ENCODE measurements around the gene KNOP1. TPM values are rescaled to one million over a fixed set of nuclear protein-coding genes. Genes with fewer than 3 reads are reported as not detected.
"Not testable (repeated sequence)": the region's sequence is repeated elsewhere in the genome, so short reads cannot be mapped to it uniquely, and the experiment has no call there.

KNOP1 gene
- total RNA-seq, 1 donor from 2014 or later: 10.9 TPM

GRCh38 chr16:19718624-19718965 lies 568 bp upstream of the KNOP1 start:
- Histone ChIP-seq H3K9me3 (no peaks in the 10 kb centered on the region), H3K27ac (peak overlapping the region; percentile 82), H3K27me3 (ENCODE audit: low read depth) (no peaks in the 10 kb centered on the region), H3K4me3 (peak overlapping the region; percentile 98), H3K4me1 (peaks cover 30% of the 10 kb centered on the region), H3K36me3 (peaks cover 13% of the 10 kb centered on the region)
- intact Hi-C loops (cut with DNase I): no loop called here
- DNase-seq (no peak), ATAC-seq (no peak)
- no peak for TF ChIP-seq CTCF (IDR thresholded peaks at IDR 0.05)

- Histone ChIP-seq H3K27ac (peak overlapping the region; percentile 82), H3K4me1 (peaks cover 30% of the 10 kb centered on the region), H3K9me3 (no peaks in the 10 kb centered on the region), H3K4me3 (peak overlapping the region; percentile 98), H3K36me3 (peaks cover 23% of the 10 kb centered on the region), H3K27me3 (ENCODE audit: low read depth) (no peaks in the 10 kb centered on the region)
- no peak for DNase-seq
- no peak for TF ChIP-seq CTCF (IDR thresholded peaks at IDR 0.05)
- peak in 1 of 2 donors; percentile 16 for ATAC-seq
- intact Hi-C loops (cut with DNase I): no loop called here
These were observed 713 bp downstream of the KNOP1 start for GRCh38 chr16:19717314-19717713.

DNA sequence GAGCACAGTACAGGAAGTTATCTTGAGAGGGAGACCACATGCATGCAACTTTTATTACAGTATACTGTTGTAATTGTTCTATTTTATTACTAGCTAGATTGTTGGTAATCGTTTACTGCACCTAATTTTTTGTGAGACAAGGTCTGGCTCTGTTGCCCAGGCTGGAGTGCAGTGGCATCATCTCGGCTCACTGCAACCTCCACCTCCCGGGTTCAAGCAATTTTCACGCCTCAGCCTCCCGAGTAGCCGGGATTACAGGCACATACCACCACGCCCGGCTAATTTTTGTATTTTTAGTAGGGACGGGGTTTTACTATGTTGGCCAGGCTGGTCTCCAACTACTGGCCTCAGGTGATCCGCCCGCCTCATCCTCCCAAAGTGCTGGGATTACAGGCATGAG lies 1.3 kb downstream of the KNOP1 start:
- intact Hi-C loops (cut with DNase I); H3K27me3 ChIP-seq (ENCODE audit: low read depth); ATAC-seq; H3K27ac ChIP-seq; DNase-seq; H3K9me3 ChIP-seq: not testable (repeated sequence)
- Histone ChIP-seq H3K4me1 (peaks cover 30% of the 10 kb centered on the region), H3K36me3 (peaks cover 26% of the 10 kb centered on the region), H3K4me3 (peak overlapping the region; percentile 98)

DNA sequence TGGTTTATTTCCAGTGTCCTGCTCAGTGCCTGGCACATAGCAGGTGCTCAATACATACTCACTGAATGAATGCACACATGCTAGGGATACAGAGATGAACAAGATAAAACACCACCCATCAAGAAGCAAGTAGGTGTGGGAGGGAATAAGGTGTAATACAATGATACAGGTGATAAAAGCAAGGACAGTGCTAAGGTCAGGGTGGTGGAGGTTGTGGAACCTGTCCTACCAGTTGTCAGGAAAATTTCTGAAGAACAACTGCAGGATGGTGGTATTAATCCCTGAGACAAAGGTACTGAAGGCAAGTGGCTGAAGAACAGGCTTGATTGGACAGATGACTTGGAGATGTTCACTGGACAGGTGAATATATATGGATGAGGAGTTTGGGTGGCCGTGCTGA lies 1.8 kb downstream of the KNOP1 start:
- Histone ChIP-seq H3K9me3 (no peaks in the 10 kb centered on the region), H3K27ac (no peak overlapping the region), H3K27me3 (ENCODE audit: low read depth) (no peaks in the 10 kb centered on the region), H3K4me3 (no peak overlapping the region), H3K36me3 (peaks cover 26% of the 10 kb centered on the region), H3K4me1 (peaks cover 31% of the 10 kb centered on the region)
- no peak for DNase-seq
- ATAC-seq: no peak
- intact Hi-C loops (cut with DNase I): no loop called here
- no peak for TF ChIP-seq CTCF (IDR thresholded peaks at IDR 0.05)

- Histone ChIP-seq H3K9me3 (no peaks in the 10 kb centered on the region), H3K27me3 (ENCODE audit: low read depth) (no peaks in the 10 kb centered on the region), H3K36me3 (peaks cover 26% of the 10 kb centered on the region), H3K4me1 (peaks cover 36% of the 10 kb centered on the region), H3K27ac (no peak overlapping the region), H3K4me3 (no peak overlapping the region)
- no peak for TF ChIP-seq CTCF (IDR thresholded peaks at IDR 0.05)
- ATAC-seq (no peak), DNase-seq (no peak)
- intact Hi-C loops (cut with DNase I): no loop called here
These were observed 2.5 kb downstream of the KNOP1 start for GRCh38 chr16:19715566-19715965.

DNA sequence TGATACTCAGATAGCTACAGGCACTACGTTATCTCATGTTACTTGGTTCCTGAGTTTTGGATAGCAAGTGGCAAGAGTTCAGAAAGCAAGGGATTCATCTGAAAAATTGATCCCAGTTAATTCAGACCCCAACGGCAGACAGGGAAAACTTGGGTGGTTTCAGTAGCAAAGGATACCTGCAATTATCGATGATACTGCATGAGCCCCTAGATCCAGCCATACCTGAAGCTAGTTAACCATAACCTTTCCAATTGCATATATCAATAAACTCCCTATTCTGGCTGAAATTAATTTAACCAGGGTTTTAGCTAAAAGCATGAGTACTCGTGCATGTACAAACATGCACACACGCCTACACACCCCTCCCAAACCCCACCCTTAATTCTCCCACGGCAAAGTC lies 4.3 kb downstream of the KNOP1 start:
- H3K4me1 ChIP-seq: peaks cover 22% of the 10 kb centered on the region
- no peak for DNase-seq
- no peak overlapping the region for H3K27ac ChIP-seq
- ATAC-seq: no peak
- no peaks in the 10 kb centered on the region for H3K27me3 ChIP-seq (ENCODE audit: low read depth)
- H3K9me3 ChIP-seq: no peaks in the 10 kb centered on the region
- no peak for TF ChIP-seq CTCF (IDR thresholded peaks at IDR 0.05)
- intact Hi-C loops (cut with DNase I): no loop called here
- peaks cover 38% of the 10 kb centered on the region for H3K36me3 ChIP-seq
- H3K4me3 ChIP-seq: no peak overlapping the region

All from lower lobe of right lung (tissue), 2 donors.